IMR-90 (cell line): ENCODE results near the gene SRRM3. TPM values are rescaled to one million over a fixed set of nuclear protein-coding genes. Genes with fewer than 3 reads are reported as not detected.

ENCODE experiments used
- ATAC-seq: fragments of 200-7000 bp; cut with Tn5 transposase; 2 replicates; pipeline ENCODE4 v1.9.1; 2020; ENCODE audit warnings: low read depth, mild to moderate bottlenecking, moderate library complexity
- BruUV-seq: library from RNA; stranded (reverse); fragments of 400-500 nt; replicated peaks from 2 replicates; lab custom pipeline; 2021; lab: Mats Ljungman, UMichigan
- CTCF ChIA-PET: fragments of 300-600 bp; formaldehyde crosslinking; extraction: SDS; loops from one replicate; lab custom pipeline; 2021; ENCODE audit warnings: antibody characterized with exemption; lab: Yijun Ruan, JAX
- POLR2A ChIA-PET: fragments of 300-600 bp; sonication (Branson Sonifier 250); formaldehyde crosslinking; loops from one replicate; lab custom pipeline; 2022; ENCODE audit warnings: antibody characterized with exemption; ENCODE audit not compliant: unreplicated experiment; lab: Charles Lee
- DNase-seq: peaks from one replicate; pipeline ENCODE4 v3.0.0; 2013
- H2AFZ ChIP-seq: replicated peaks from 2 replicates; pipeline ENCODE3; 2013; ENCODE audit warnings: low read length, mild to moderate bottlenecking; ENCODE audit not compliant: poor library complexity
- H2AK5ac ChIP-seq: 2 replicates; pipeline ENCODE4 v1.6.1; 2013; ENCODE audit warnings: low read depth, low read length, inconsistent platforms
- H2AK9ac ChIP-seq: replicated peaks from 2 replicates; pipeline ENCODE3; 2013; ENCODE audit warnings: mild to moderate bottlenecking, low read depth, low read length, moderate library complexity; ENCODE audit not compliant: poor library complexity
- H2BK120ac ChIP-seq: 2 replicates; pipeline ENCODE4 v1.6.1; 2013; ENCODE audit warnings: low read depth, low read length, inconsistent platforms
- H2BK15ac ChIP-seq: 3 replicates; pipeline ENCODE4 v1.6.1; 2013; ENCODE audit warnings: low read depth, low read length, inconsistent platforms
- H2BK20ac ChIP-seq: 2 replicates; pipeline ENCODE4 v1.6.1; 2013; ENCODE audit warnings: low read depth, mild to moderate bottlenecking, inconsistent platforms, low read length, moderate library complexity
- H2BK5ac ChIP-seq: 2 replicates; pipeline ENCODE4 v1.6.1; 2013; ENCODE audit warnings: mild to moderate bottlenecking, low read depth, low read length, inconsistent platforms; ENCODE audit not compliant: poor library complexity, severe bottlenecking
- H3K14ac ChIP-seq: replicated peaks from 2 replicates; pipeline ENCODE4 v1.6.1; 2013; ENCODE audit warnings: low read depth, low read length, inconsistent platforms
- H3K18ac ChIP-seq: 2 replicates; pipeline ENCODE4 v1.6.1; 2013; ENCODE audit warnings: low read depth, low read length, control low read depth
- H3K23ac ChIP-seq: 2 replicates; pipeline ENCODE4 v1.6.1; 2013; ENCODE audit warnings: low read depth, low read length, inconsistent platforms
- H3K27ac ChIP-seq: 2 replicates; pipeline ENCODE4 v1.5.1; 2013; ENCODE audit warnings: mild to moderate bottlenecking, control low read depth, low read length; ENCODE audit not compliant: insufficient read depth
- H3K27me3 ChIP-seq: 2 replicates; pipeline ENCODE4 v1.6.1; 2013; ENCODE audit warnings: low read length; ENCODE audit not compliant: control insufficient read depth, insufficient read depth
- H3K36me3 ChIP-seq: 2 replicates; pipeline ENCODE4 v1.6.1; 2013; ENCODE audit warnings: low read length, mixed read lengths; ENCODE audit not compliant: control insufficient read depth, insufficient read depth
- H3K4ac ChIP-seq: 2 replicates; pipeline ENCODE4 v1.6.1; 2013; ENCODE audit warnings: low read depth, low read length, inconsistent platforms
- H3K4me1 ChIP-seq: 2 replicates; pipeline ENCODE4 v1.6.1; 2013; ENCODE audit warnings: low read length, mixed read lengths; ENCODE audit not compliant: control insufficient read depth, insufficient read depth
- H3K4me2 ChIP-seq: 2 replicates; pipeline ENCODE4 v1.6.1; 2013; ENCODE audit warnings: low read depth, mild to moderate bottlenecking, control low read depth, low read length, moderate library complexity
- H3K4me3 ChIP-seq: 2 replicates; pipeline ENCODE4 v1.5.1; 2013; ENCODE audit warnings: low read depth, mild to moderate bottlenecking, control low read depth, low read length, moderate library complexity; ENCODE audit not compliant: insufficient read depth
- H3K56ac ChIP-seq: 2 replicates; pipeline ENCODE4 v1.6.1; 2013; ENCODE audit warnings: low read length, inconsistent platforms; ENCODE audit not compliant: insufficient read depth; ENCODE audit errors: extremely low read depth
- H3K79me1 ChIP-seq, 2 experiments: 2 replicates each; pipeline ENCODE4 v1.6.1; 2013; ENCODE audit warnings: low read length in 2 of 2, inconsistent platforms in 1 of 2, low read depth in 1 of 2
- H3K9ac ChIP-seq: 2 replicates; pipeline ENCODE4 v1.6.1; 2013; ENCODE audit warnings: low read depth, low read length, control low read depth
- H3K9me1 ChIP-seq: 2 replicates; pipeline ENCODE4 v1.6.1; 2013; ENCODE audit warnings: low read length, inconsistent platforms; ENCODE audit not compliant: insufficient read depth
- H3K9me3 ChIP-seq: 2 replicates; pipeline ENCODE4 v1.6.1; 2013; ENCODE audit warnings: low read length; ENCODE audit not compliant: control insufficient read depth, insufficient read depth
- H4K20me1 ChIP-seq: 2 replicates; pipeline ENCODE4 v1.6.1; 2013; ENCODE audit warnings: low read length, inconsistent platforms; ENCODE audit not compliant: insufficient read depth
- H4K5ac ChIP-seq: 2 replicates; pipeline ENCODE4 v1.6.1; 2013; ENCODE audit warnings: mild to moderate bottlenecking, low read depth, low read length, control low read depth
- H4K8ac ChIP-seq, 2 experiments: 2 replicates each; pipeline ENCODE4 v1.6.1; 2013; ENCODE audit warnings: low read depth in 2 of 2, low read length in 2 of 2, control low read depth in 1 of 2, inconsistent platforms in 1 of 2
- H4K91ac ChIP-seq: 2 replicates; pipeline ENCODE4 v1.6.1; 2013; ENCODE audit warnings: low read depth, low read length, inconsistent platforms; ENCODE audit not compliant: insufficient read depth
- BHLHE40 ChIP-seq: fragments of 150-350 bp; IDR thresholded peaks from 2 replicates; pipeline ENCODE4 v1.6.1; 2016; ENCODE audit warnings: mild to moderate bottlenecking, low read depth, low read length
- CEBPB ChIP-seq: IDR thresholded peaks from 2 replicates; pipeline ENCODE4 v1.6.1; 2012; ENCODE audit warnings: low read depth, low read length, improper control_type of control experiment
- CTCF ChIP-seq: conservative IDR thresholded peaks from 2 replicates; pipeline ENCODE4 v1.5.1; 2012; ENCODE audit warnings: mild to moderate bottlenecking, low read depth, low read length, improper control_type of control experiment
- ELK1 ChIP-seq: fragments of 150-350 bp; IDR thresholded peaks from 2 replicates; pipeline ENCODE4 v1.6.1; 2016; ENCODE audit warnings: low read depth, mild to moderate bottlenecking, low read length, moderate library complexity, borderline replicate concordance
- FOS ChIP-seq: fragments of 150-350 bp; IDR thresholded peaks from 2 replicates; pipeline ENCODE4 v1.6.1; 2016; ENCODE audit warnings: low read depth, low read length
- MAFK ChIP-seq: IDR thresholded peaks from 2 replicates; pipeline ENCODE4 v1.6.1; 2012; ENCODE audit warnings: low read depth, low read length, improper control_type of control experiment
- NFE2L2 ChIP-seq: fragments of 150-350 bp; IDR thresholded peaks from 2 replicates; pipeline ENCODE4 v1.6.1; 2016; ENCODE audit warnings: low read depth, mild to moderate bottlenecking, low read length
- RAD21 ChIP-seq: IDR thresholded peaks from 2 replicates; pipeline ENCODE4 v1.6.1; 2012; ENCODE audit warnings: low read length, improper control_type of control experiment
- RFX5 ChIP-seq: IDR thresholded peaks from 2 replicates; pipeline ENCODE4 v1.8.0; 2012; ENCODE audit warnings: low read depth, mild to moderate bottlenecking, low read length, moderate library complexity
- USF2 ChIP-seq: fragments of 150-350 bp; IDR thresholded peaks from 2 replicates; pipeline ENCODE4 v1.6.1; 2017; ENCODE audit warnings: mild to moderate bottlenecking, antibody characterized with exemption, low read length, low read depth
- WGBS, 2 experiments: methylation state at CpG; one replicate each; pipeline versions ENCODE4 v1.1.5 to v1.1.7; 2013; ENCODE audit warnings: missing lambda C conversion rate in 2 of 2; ENCODE audit not compliant: insufficient read length in 1 of 2; ENCODE audit errors: extremely low coverage in 2 of 2; 5-methylcytosine and 5-hydroxymethylcytosine counted together
- dilution Hi-C: fragments of 300-500 bp; cut with HindIII; formaldehyde crosslinking; loops from one replicate; pipeline ENCODE4 v1.14.3; 2018; ENCODE audit warnings: low sequenced_read_pairs; ENCODE audit not compliant: unreplicated experiment
- in situ Hi-C: fragments of 300-500 bp; cut with MboI; formaldehyde crosslinking; loops from 3 replicates; pipeline ENCODE4 v1.14.3; 2019; ENCODE audit warnings: low sequenced_read_pairs, inconsistent platforms, mixed read lengths
- intact Hi-C: fragments of 100-400 bp; cut with micrococcal nuclease; formaldehyde crosslinking; loops from 2 replicates; pipeline ENCODE4 v1.10.0; 2022
- polyA plus RNA-seq, 3 experiments: library from polyadenylated mRNA; depleted of rRNA; stranded (reverse); fragments of >200 nt; gene quantifications; 2 replicates each; pipeline ENCODE4 v1.2.3, GENCODE V29; 2012; ENCODE audit warnings: low replicate concordance in 1 of 3
- total RNA-seq: library from RNA; depleted of rRNA; stranded (reverse); fragments of >200 nt; gene quantifications from 2 replicates; pipeline ENCODE4 v1.2.3, GENCODE V29; 2012

SRRM3 gene
- total and polyA plus RNA-seq, 2 of the 4 experiments (the other 2 are of a cell fraction) = 0.18 to 2.5 TPM

GRCh38 chr7:76257973-76258372 lies 56.3 kb downstream of the SRRM3 start:
- H3K27ac ChIP-seq = no peak overlapping the region
- no peak overlapping the region for H4K5ac ChIP-seq
- no peaks in the 10 kb centered on the region for H3K79me1 ChIP-seq
- no peak overlapping the region for H3K4ac ChIP-seq
- no peak overlapping the region for H2BK20ac ChIP-seq
- H3K56ac ChIP-seq = no peak overlapping the region
- H4K20me1 ChIP-seq = no peaks in the 10 kb centered on the region
- H3K18ac ChIP-seq = no peak overlapping the region
- 25% methylated on average over 4 of the region's 8 CpGs; no CpG with 5 or more reads in 1 of the 2 experiments for WGBS, 2 experiments
- H4K91ac ChIP-seq = no peak overlapping the region
- no peak overlapping the region for H3K4me3 ChIP-seq
- no peak overlapping the region for H4K8ac ChIP-seq
- no peak overlapping the region for H3K14ac ChIP-seq
- BruUV-seq = no TSS peak
- H3K9me3 ChIP-seq = no peaks in the 10 kb centered on the region
- H3K23ac ChIP-seq = no peak overlapping the region
- no peak for TF ChIP-seq FOS
- no peak for TF ChIP-seq USF2
- no peak for TF ChIP-seq ELK1
- TF ChIP-seq MAFK = no peak
- no peak for TF ChIP-seq RAD21
- no peak for TF ChIP-seq NFE2L2
- TF ChIP-seq CTCF = no peak
- TF ChIP-seq RFX5 = no peak
- TF ChIP-seq BHLHE40 = no peak
- TF ChIP-seq CEBPB = no peak
- H2AK9ac ChIP-seq = no peak overlapping the region
- no peak for DNase-seq
- no peak for ATAC-seq
- H2AK5ac ChIP-seq = no peak overlapping the region
- no peak overlapping the region for H3K4me2 ChIP-seq
- no peaks in the 10 kb centered on the region for H3K9me1 ChIP-seq
- H3K36me3 ChIP-seq = no peaks in the 10 kb centered on the region
- H3K27me3 ChIP-seq = peaks cover 32% of the 10 kb centered on the region
- in situ Hi-C loops = no loop called here
- H3K4me1 ChIP-seq = no peaks in the 10 kb centered on the region
- intact Hi-C loops = no loop called here
- H3K9ac ChIP-seq = no peak overlapping the region
- CTCF ChIA-PET = interaction anchor here (0.5 kb wide), 1 partner anchor 458 kb away, joined by 4 read pairs; no protein-coding TSS in a partner anchor
- H2BK15ac ChIP-seq = no peak overlapping the region
- no peak overlapping the region for H2BK5ac ChIP-seq
- H2BK120ac ChIP-seq = no peak overlapping the region
- dilution Hi-C loops = no loop called here
- POLR2A ChIA-PET = no interaction called here
- H2AFZ ChIP-seq = no peak overlapping the region
